H1 (cell line): Measurements from ENCODE around the gene KRTDAP. TPM values are rescaled to one million over a fixed set of nuclear protein-coding genes. Genes with fewer than 3 reads are reported as not detected.

ENCODE experiments used
- ASH2L ChIP-seq: fragments of 200-600, 300-600 bp; sonication (generic); IDR thresholded peaks from one replicate; pipeline ENCODE4 v1.7.1; 2017; ENCODE audit warnings: low read length
- BRCA1 ChIP-seq: IDR thresholded peaks from 2 replicates; pipeline ENCODE4 v1.6.1; 2012; ENCODE audit warnings: low read depth, low read length, improper control_type of control experiment
- CBX5 ChIP-seq: fragments of 300-800, 300-1000 bp; sonication (generic); IDR thresholded peaks from 2 replicates; pipeline ENCODE4 v1.7.1; 2016; ENCODE audit warnings: antibody characterized with exemption, low read length, low read depth
- CBX8 ChIP-seq: fragments of 300-800, 300-1000 bp; sonication (generic); IDR thresholded peaks from 2 replicates; pipeline ENCODE4 v1.7.1; 2016; ENCODE audit warnings: low read depth, low read length, borderline replicate concordance
- CHD1 ChIP-seq: IDR thresholded peaks from 2 replicates; pipeline ENCODE4 v1.6.1; 2012; ENCODE audit warnings: low read depth, low read length, improper control_type of control experiment
- EP300 ChIP-seq, 2 experiments: IDR thresholded peaks; 1 replicate in 1 of 2; 2 replicates in 1 of 2; pipeline ENCODE4 v1.6.1; 2011 to 2012; ENCODE audit warnings: low read depth in 2 of 2, low read length in 2 of 2, mild to moderate bottlenecking in 2 of 2, borderline replicate concordance in 1 of 2, inconsistent platforms in 1 of 2, moderate library complexity in 1 of 2
- JUND ChIP-seq: IDR thresholded peaks from 2 replicates; pipeline ENCODE4 v1.6.1; 2011; ENCODE audit warnings: mild to moderate bottlenecking, improper control_type of control experiment, low read length
- KDM1A ChIP-seq: fragments of 200-600, 300-600 bp; sonication (generic); IDR thresholded peaks from 2 replicates; pipeline ENCODE4 v1.7.1; 2016; ENCODE audit warnings: mild to moderate bottlenecking, low read length, borderline replicate concordance
- POLR2A ChIP-seq, 2 experiments: IDR thresholded peaks; 1 replicate in 1 of 2; 2 replicates in 1 of 2; pipeline ENCODE4 v1.6.1; 2011; ENCODE audit warnings: low read depth in 2 of 2, low read length in 2 of 2, mild to moderate bottlenecking in 2 of 2; ENCODE audit errors: control extremely low read depth in 1 of 2
- RAD21 ChIP-seq, 2 experiments: IDR thresholded peaks in 1 of 2; conservative IDR thresholded peaks in 1 of 2; 2 replicates each; pipeline ENCODE4 v1.6.1; 2011; ENCODE audit warnings: low read depth in 2 of 2, low read length in 2 of 2, improper control_type of control experiment in 1 of 2, inconsistent platforms in 1 of 2, mild to moderate bottlenecking in 1 of 2, moderate library complexity in 1 of 2
- TAF7 ChIP-seq: optimal IDR thresholded peaks from 2 replicates; pipeline ENCODE3; 2011; ENCODE audit warnings: low read depth, mild to moderate bottlenecking, inconsistent platforms, low read length, moderate library complexity, borderline replicate concordance
- TBP ChIP-seq: IDR thresholded peaks from 2 replicates; pipeline ENCODE4 v1.6.1; 2011; ENCODE audit warnings: low read depth, low read length, improper control_type of control experiment
- YY1 ChIP-seq: IDR thresholded peaks from 2 replicates; pipeline ENCODE4 v1.6.1; 2011; ENCODE audit warnings: low read depth, mild to moderate bottlenecking, low read length
- polyA plus RNA-seq, 7 experiments: library from polyadenylated mRNA; depleted of rRNA in 3 of 7; stranded (reverse) in 5 of 7; unstranded in 2 of 7; fragments of >200 nt in 5 of 7; fragments of 200-250 nt in 2 of 7; gene quantifications; 1 replicate in 5 of 7; 2 replicates in 1 of 7; 4 replicates in 1 of 7; pipeline versions ENCODE4 v1.2.1 to v1.2.3, GENCODE V29; 2011 to 2013; ENCODE audit warnings: missing spikeins in 2 of 7, mixed read lengths in 2 of 7
- total RNA-seq: library from RNA; stranded (reverse); fragmentation: NEBNext Ultra II Directional; extraction: Animal tissue kit (Norgen Biotek cat#: 25700); gene quantifications from 2 replicates; pipeline ENCODE4 v1.2.1, GENCODE V29; 2021
- TF ChIP-seq, protein P1 (sequence below): IDR thresholded peaks from 2 replicates; pipeline ENCODE4 v1.6.1; 2011; ENCODE audit warnings: low read depth, mild to moderate bottlenecking, low read length; ENCODE audit not compliant: insufficient read depth
- TF ChIP-seq, protein P2 (sequence below): IDR thresholded peaks from 2 replicates; pipeline ENCODE4 v1.6.1; 2012; ENCODE audit warnings: inconsistent platforms

KRTDAP gene
- total and polyA plus RNA-seq, 2 of the 8 experiments (the other 6 are each of a cell fraction or from before 2014, with no cell fraction given) = 0.69 to 0.88 TPM

DNA sequence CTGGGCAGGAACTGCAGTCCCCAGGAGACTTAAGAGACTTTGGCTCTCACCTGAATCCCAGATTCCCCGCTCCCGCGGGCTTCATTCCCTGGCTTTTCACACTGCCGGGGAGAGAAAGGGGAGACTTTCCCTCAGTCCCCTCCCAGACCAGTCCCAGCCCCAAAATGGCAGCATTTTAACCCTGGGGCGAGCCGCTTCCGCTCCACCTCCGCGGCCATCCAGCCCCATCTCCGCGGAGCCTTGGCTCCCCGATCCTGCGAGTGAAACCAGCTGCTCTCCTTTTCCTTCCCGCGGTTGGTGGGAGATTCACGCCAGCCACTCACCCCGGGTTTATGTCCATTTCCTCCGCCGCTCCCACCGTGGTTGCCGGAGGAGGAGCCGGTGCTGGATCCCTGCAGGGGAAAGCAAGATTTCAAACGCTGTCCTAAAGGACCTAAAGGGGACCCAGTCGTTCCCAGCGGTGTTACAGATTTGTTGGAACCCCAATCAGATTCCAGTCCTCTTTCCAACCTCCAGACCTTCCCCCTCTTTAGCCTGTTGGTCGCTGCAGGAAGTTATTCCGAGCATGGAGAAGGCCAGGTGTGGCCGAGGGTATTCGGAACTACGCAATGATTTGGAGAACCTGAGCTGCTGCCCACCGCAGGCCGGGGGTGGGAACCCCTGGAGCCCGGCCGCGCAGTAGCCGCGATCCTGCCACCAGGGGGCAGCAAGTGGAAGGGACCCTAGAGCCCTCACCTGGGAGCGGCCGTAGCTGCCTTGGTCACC, 19.8 kb upstream of the KRTDAP start (continued):
- TF ChIP-seq CBX8 (no peak), RAD21 (IDR thresholded peaks at IDR 0.05 in 1 of 2, conservative IDR thresholded peaks at IDR 0.05 in 1 of 2; ENCODE audit: low read depth in 2 of 2, low read length in 2 of 2) (peak; percentile 71 to 80), TBP (peak; percentile 89), KDM1A (no peak), JUND (peak; percentile 12; the same call in 1 of the 2 replicates), POLR2A (IDR thresholded peaks at IDR 0.05; ENCODE audit: control extremely low read depth in 1 of 2, low read depth in 2 of 2, low read length in 2 of 2) (peak; percentile 94), CBX5 (no peak), EP300 (IDR thresholded peaks at IDR 0.05; ENCODE audit: borderline replicate concordance in 1 of 2, low read depth in 2 of 2, low read length in 2 of 2) (peak in 1 of 2 experiments; percentile 56; a peak in 1 of 3 replicates), BRCA1 (no peak; the same call in 1 of the 2 replicates), YY1 (peak; percentile 90), TAF7 (peak; percentile 82), CHD1 (no peak), ASH2L (peak; percentile 58)
- TF ChIP-seq, protein P1, sequence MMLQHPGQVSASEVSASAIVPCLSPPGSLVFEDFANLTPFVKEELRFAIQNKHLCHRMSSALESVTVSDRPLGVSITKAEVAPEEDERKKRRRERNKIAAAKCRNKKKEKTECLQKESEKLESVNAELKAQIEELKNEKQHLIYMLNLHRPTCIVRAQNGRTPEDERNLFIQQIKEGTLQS = no peak
- TF ChIP-seq, protein P2, sequence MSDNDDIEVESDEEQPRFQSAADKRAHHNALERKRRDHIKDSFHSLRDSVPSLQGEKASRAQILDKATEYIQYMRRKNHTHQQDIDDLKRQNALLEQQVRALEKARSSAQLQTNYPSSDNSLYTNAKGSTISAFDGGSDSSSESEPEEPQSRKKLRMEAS = peak; percentile 35; the same call in 1 of the 2 replicates
